NT2/D1 (cell line): ENCODE data around the gene PTPRN2.

Experiments
- SUZ12 ChIP-seq: IDR thresholded peaks from 2 replicates; pipeline ENCODE4 v1.6.1; 2011; ENCODE audit not compliant: insufficient read length, insufficient read depth; ENCODE audit errors: extremely low read depth
- ZNF274 ChIP-seq: IDR thresholded peaks from 2 replicates; pipeline ENCODE4 v1.6.1; 2011; ENCODE audit warnings: mild to moderate bottlenecking, low read depth, low read length

GRCh38 chr7:157597562-157597961 lies 990.1 kb downstream of the PTPRN2 start:
- TF ChIP-seq ZNF274 (no peak), SUZ12 (no peak)
